Hepatocyte (in vitro differentiated cells): ENCODE measurements around the gene MEF2A. TPM values are rescaled to one million over a fixed set of nuclear protein-coding genes. Genes with fewer than 3 reads are reported as not detected.

Source experiments
- DNase-seq: peaks from one replicate; pipeline ENCODE4 v3.0.0-alpha.2; 2016; ENCODE audit warnings: low spot score
- H2AFZ ChIP-seq: fragments of 200-600 bp; sonication (generic); 2 replicates; pipeline ENCODE4 v1.6.0; 2016; ENCODE audit warnings: antibody characterized with exemption, mild to moderate bottlenecking
- H3K27ac ChIP-seq: fragments of 200-600 bp; sonication (generic); 2 replicates; pipeline ENCODE4 v1.5.1; 2016; ENCODE audit warnings: mild to moderate bottlenecking
- H3K27me3 ChIP-seq: fragments of 200-600 bp; sonication (generic); 2 replicates; pipeline ENCODE4 v1.6.1; 2016
- H3K36me3 ChIP-seq: fragments of 200-600 bp; sonication (generic); replicated peaks from 2 replicates; pipeline ENCODE4 v1.5.1; 2016; ENCODE audit warnings: low read depth; ENCODE audit not compliant: insufficient read depth
- H3K4me1 ChIP-seq: fragments of 200-600 bp; sonication (generic); 2 replicates; pipeline ENCODE4 v1.5.1; 2016; ENCODE audit warnings: mild to moderate bottlenecking, moderate library complexity; ENCODE audit not compliant: insufficient read depth
- H3K4me2 ChIP-seq: fragments of 200-600 bp; sonication (generic); 2 replicates; pipeline ENCODE4 v1.6.0; 2016
- H3K4me3 ChIP-seq: fragments of 200-600 bp; sonication (generic); 2 replicates; pipeline ENCODE4 v1.5.1; 2016; ENCODE audit warnings: mild to moderate bottlenecking
- H3K79me2 ChIP-seq: fragments of 200-600 bp; sonication (generic); 2 replicates; pipeline ENCODE4 v1.6.0; 2017; ENCODE audit warnings: mild to moderate bottlenecking
- H3K9me2 ChIP-seq: fragments of 200-600 bp; sonication (generic); replicated peaks from 2 replicates; pipeline ENCODE4 v1.6.0; 2017; ENCODE audit warnings: mild to moderate bottlenecking; ENCODE audit not compliant: insufficient read depth
- H3K9me3 ChIP-seq: fragments of 200-600 bp; sonication (generic); 2 replicates; pipeline ENCODE4 v1.5.1; 2016; ENCODE audit warnings: low read depth, mild to moderate bottlenecking
- H4K20me1 ChIP-seq: fragments of 200-600 bp; sonication (generic); 2 replicates; pipeline ENCODE4 v1.6.0; 2016; ENCODE audit warnings: mild to moderate bottlenecking; ENCODE audit not compliant: insufficient read depth, poor library complexity, severe bottlenecking
- EZH2 ChIP-seq: fragments of 200-600 bp; sonication (generic); IDR thresholded peaks from 2 replicates; pipeline ENCODE4 v1.6.1; 2016; ENCODE audit warnings: antibody characterized with exemption, mild to moderate bottlenecking, borderline replicate concordance
- EZH2phosphoT487 ChIP-seq: fragments of 200-600 bp; sonication (generic); IDR thresholded peaks from one replicate; pipeline ENCODE4 v1.6.1; 2018; ENCODE audit warnings: antibody characterized with exemption, mild to moderate bottlenecking, low read depth, moderate library complexity; ENCODE audit not compliant: unreplicated experiment, severe bottlenecking
- WGBS: methylation state at CpG from one replicate; pipeline ENCODE4 v1.1.6; 2016; ENCODE audit warnings: low lambda C conversion rate; ENCODE audit errors: missing lambda C conversion rate; 5-methylcytosine and 5-hydroxymethylcytosine counted together
- polyA plus RNA-seq: library from polyadenylated mRNA; unstranded; fragments of >200 nt; fragmentation: Nextera tagmentation; extraction: Ambion mirVana; gene quantifications from 2 replicates; pipeline ENCODE4 v1.2.1, GENCODE V29; 2016
- total RNA-seq: library from RNA; depleted of rRNA; stranded (reverse); fragments of >200 nt; gene quantifications from 2 replicates; pipeline ENCODE4 v1.2.3, GENCODE V29; 2014
- TF ChIP-seq, protein P1 (sequence below): fragments of 200-600 bp; sonication (generic); IDR thresholded peaks from 2 replicates; pipeline ENCODE4 v1.5.1; 2016; ENCODE audit warnings: antibody characterized with exemption, mild to moderate bottlenecking; ENCODE audit not compliant: poor library complexity

MEF2A gene
- total and polyA plus RNA-seq, 2 experiments from 2014 or later: 20.4 to 56.7 TPM

DNA sequence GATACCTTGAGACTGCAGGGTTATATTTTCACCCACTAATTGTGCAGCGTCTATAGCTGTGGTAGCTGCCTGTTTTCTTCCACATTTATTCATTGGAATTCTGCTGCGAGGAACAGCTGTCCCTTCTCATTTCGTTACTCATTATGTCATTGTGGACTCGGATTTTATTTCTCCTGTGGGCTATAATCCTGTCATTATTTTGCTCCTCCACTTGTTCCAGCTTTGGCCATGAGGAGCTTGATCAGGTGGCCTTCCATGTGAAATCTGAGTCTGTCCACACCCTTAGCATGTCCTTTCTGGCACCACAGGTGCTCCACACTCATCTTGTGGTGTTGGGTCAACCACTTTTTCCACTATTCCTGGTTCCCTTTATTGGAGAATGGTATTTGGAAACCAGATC is 152.6 kb downstream of the MEF2A start:
- no peaks in the 10 kb centered on the region for H3K9me2 ChIP-seq
- WGBS: 88% methylated on average over 4 of the region's 4 CpGs
- TF ChIP-seq EZH2: no peak
- no peak for TF ChIP-seq EZH2phosphoT487
- TF ChIP-seq, protein P1, sequence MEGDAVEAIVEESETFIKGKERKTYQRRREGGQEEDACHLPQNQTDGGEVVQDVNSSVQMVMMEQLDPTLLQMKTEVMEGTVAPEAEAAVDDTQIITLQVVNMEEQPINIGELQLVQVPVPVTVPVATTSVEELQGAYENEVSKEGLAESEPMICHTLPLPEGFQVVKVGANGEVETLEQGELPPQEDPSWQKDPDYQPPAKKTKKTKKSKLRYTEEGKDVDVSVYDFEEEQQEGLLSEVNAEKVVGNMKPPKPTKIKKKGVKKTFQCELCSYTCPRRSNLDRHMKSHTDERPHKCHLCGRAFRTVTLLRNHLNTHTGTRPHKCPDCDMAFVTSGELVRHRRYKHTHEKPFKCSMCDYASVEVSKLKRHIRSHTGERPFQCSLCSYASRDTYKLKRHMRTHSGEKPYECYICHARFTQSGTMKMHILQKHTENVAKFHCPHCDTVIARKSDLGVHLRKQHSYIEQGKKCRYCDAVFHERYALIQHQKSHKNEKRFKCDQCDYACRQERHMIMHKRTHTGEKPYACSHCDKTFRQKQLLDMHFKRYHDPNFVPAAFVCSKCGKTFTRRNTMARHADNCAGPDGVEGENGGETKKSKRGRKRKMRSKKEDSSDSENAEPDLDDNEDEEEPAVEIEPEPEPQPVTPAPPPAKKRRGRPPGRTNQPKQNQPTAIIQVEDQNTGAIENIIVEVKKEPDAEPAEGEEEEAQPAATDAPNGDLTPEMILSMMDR: no peak

DNA sequence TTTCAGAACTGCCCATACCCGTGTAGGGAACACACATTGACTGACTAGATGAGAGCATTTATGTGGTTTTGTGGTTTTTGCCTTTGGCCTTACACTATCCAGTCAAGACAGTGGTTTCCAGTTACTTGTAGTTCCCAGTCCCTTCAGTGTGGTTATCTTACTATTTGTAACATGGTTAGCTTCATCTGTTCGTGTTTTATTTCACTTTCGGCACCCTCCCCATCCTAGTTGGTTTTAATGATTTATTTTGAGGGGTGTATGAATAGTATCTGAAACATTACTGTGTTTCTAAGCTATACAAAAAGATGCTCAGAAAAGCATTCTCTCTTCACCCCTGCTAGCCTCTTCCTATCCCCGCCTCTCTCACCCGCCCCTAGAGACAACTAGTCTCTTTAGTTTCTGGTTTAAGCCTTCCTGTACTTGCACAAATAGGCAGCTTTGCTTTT is 153.3 kb downstream of the MEF2A start:
- Histone ChIP-seq H4K20me1 (no peaks in the 10 kb centered on the region), H3K9me2 (no peaks in the 10 kb centered on the region), H3K79me2 (peaks cover 3% of the 10 kb centered on the region), H3K27ac (no peak overlapping the region), H3K4me1 (no peaks in the 10 kb centered on the region), H3K9me3 (no peaks in the 10 kb centered on the region), H3K4me2 (no peak overlapping the region), H2AFZ (no peak overlapping the region), H3K4me3 (no peak overlapping the region), H3K27me3 (no peaks in the 10 kb centered on the region), H3K36me3 (no peaks in the 10 kb centered on the region)
- DNase-seq: no peak
- 86% methylated on average over 5 of the region's 5 CpGs for WGBS
- TF ChIP-seq EZH2phosphoT487 (no peak), EZH2 (no peak)
- TF ChIP-seq, protein P1: no peak

More for the DNA sequence above, 152.6 kb downstream of the MEF2A start:
- H3K4me1 ChIP-seq: no peaks in the 10 kb centered on the region
- no peaks in the 10 kb centered on the region for H3K36me3 ChIP-seq
- H3K27me3 ChIP-seq: no peaks in the 10 kb centered on the region
- H3K79me2 ChIP-seq: peaks cover 3% of the 10 kb centered on the region
- no peaks in the 10 kb centered on the region for H3K9me3 ChIP-seq
- H2AFZ ChIP-seq: no peak overlapping the region
- H3K4me2 ChIP-seq: no peak overlapping the region
- no peak for DNase-seq
- H3K4me3 ChIP-seq: no peak overlapping the region
- H3K27ac ChIP-seq: no peak overlapping the region
- no peaks in the 10 kb centered on the region for H4K20me1 ChIP-seq

DNA sequence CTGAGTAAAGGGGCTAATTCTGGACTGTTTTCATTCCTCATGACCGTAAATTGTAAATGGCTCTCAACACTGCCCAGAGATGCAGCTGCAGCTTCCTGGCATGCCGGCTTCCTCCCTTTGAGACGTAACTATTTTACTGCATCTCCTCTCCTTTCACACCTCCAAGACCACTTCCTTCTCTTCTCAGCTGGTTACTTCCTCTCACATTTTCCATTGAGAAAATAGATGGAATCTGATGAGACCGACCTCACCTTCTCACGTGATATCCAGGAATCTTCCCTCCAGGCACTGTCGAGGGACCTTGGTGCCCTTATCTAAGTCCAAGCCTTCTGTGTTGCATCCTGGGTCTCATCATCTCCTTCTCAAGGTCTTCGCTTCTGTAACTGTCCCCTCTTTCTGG is 154.7 kb downstream of the MEF2A start:
- Histone ChIP-seq H3K27me3 (no peaks in the 10 kb centered on the region), H3K4me3 (no peak overlapping the region), H3K36me3 (no peaks in the 10 kb centered on the region), H2AFZ (no peak overlapping the region), H3K4me2 (no peak overlapping the region), H3K9me3 (no peaks in the 10 kb centered on the region), H3K79me2 (peaks cover 3% of the 10 kb centered on the region), H3K4me1 (no peaks in the 10 kb centered on the region), H3K9me2 (no peaks in the 10 kb centered on the region), H3K27ac (no peak overlapping the region), H4K20me1 (no peaks in the 10 kb centered on the region)
- DNase-seq: no peak
- TF ChIP-seq EZH2 (no peak), EZH2phosphoT487 (no peak)
- TF ChIP-seq, protein P1: no peak
- 89% methylated on average over 7 of the region's 7 CpGs for WGBS
